Keratinocyte (primary cell): ENCODE measurements around the gene DPM1.

Experiments
- EZH2 ChIP-seq: IDR thresholded peaks from one replicate; pipeline ENCODE4 v1.6.1; 2012; ENCODE audit warnings: inconsistent platforms, mild to moderate bottlenecking, low read length, moderate library complexity
- TF ChIP-seq, protein P1 (sequence below), 3 experiments: IDR thresholded peaks in 1 of 3; conservative IDR thresholded peaks in 1 of 3; optimal IDR thresholded peaks in 1 of 3; 2 replicates in 2 of 3; 3 replicates in 1 of 3; pipeline versions ENCODE3 to v1.5.1; 2011; ENCODE audit warnings: low read length in 3 of 3, mild to moderate bottlenecking in 3 of 3, moderate library complexity in 2 of 3, control low read depth in 1 of 3, inconsistent platforms in 1 of 3; ENCODE audit not compliant: insufficient read depth in 2 of 3; ENCODE audit errors: extremely low read depth in 1 of 3

DNA sequence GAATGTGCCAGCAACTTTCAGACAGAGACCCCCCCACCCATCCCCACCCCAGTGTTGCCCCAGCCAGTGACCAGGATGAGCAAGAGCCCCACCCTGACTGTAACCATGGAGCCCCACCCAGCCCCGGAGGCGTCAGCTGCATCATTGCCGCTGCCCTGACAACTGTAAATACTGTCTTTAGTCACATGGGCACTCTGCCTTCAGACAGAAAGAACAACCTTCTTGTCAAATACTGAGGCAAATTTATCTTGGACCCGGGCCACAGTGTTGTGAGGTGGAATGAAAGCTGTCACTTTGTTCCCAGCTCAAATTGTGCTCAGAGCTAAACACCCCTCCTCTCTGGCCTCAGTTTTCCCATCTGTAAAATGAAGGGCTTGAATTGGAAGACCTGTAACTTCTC, 24.0 kb upstream of the DPM1 start:
- TF ChIP-seq, protein P1, sequence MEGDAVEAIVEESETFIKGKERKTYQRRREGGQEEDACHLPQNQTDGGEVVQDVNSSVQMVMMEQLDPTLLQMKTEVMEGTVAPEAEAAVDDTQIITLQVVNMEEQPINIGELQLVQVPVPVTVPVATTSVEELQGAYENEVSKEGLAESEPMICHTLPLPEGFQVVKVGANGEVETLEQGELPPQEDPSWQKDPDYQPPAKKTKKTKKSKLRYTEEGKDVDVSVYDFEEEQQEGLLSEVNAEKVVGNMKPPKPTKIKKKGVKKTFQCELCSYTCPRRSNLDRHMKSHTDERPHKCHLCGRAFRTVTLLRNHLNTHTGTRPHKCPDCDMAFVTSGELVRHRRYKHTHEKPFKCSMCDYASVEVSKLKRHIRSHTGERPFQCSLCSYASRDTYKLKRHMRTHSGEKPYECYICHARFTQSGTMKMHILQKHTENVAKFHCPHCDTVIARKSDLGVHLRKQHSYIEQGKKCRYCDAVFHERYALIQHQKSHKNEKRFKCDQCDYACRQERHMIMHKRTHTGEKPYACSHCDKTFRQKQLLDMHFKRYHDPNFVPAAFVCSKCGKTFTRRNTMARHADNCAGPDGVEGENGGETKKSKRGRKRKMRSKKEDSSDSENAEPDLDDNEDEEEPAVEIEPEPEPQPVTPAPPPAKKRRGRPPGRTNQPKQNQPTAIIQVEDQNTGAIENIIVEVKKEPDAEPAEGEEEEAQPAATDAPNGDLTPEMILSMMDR (optimal IDR thresholded peaks at IDR 0.05 in 1 of 3, IDR thresholded peaks at IDR 0.05 in 1 of 3, conservative IDR thresholded peaks at IDR 0.05 in 1 of 3; ENCODE audit: extremely low read depth in 1 of 3, insufficient read depth in 2 of 3, low read length in 3 of 3) = no peak
- TF ChIP-seq EZH2 = no peak
